ENCODE data around the gene IL17RD. TPM values are rescaled to one million over a fixed set of nuclear protein-coding genes. Genes with fewer than 3 reads are reported as not detected.

IL17RD gene
- total and polyA plus RNA-seq, 8 donors: 0.25 to 10.1 (median 1.3) TPM; not detected in 1

GRCh38 chr3:57043518-57043917, 121.6 kb downstream of the IL17RD start:
- no peaks in the 10 kb centered on the region for H3K36me3 ChIP-seq
- H3K27ac ChIP-seq: no peak overlapping the region
- no peaks in the 10 kb centered on the region for H3K9me3 ChIP-seq
- TF ChIP-seq POLR2A (IDR thresholded peaks at IDR 0.05): no peak
- TF ChIP-seq EP300 (IDR thresholded peaks at IDR 0.05): no peak
- no peak for TF ChIP-seq POLR2AphosphoS5 (IDR thresholded peaks at IDR 0.05)
- no peaks in the 10 kb centered on the region for H3K27me3 ChIP-seq
- H3K4me1 ChIP-seq: peaks cover 0 to 32% (median 16%) of the 10 kb centered on the region in 4 donors
- no peak for DNase-seq
- WGBS, 5 donors: 0 to 100% (median 0%) methylated on average over 1 of the region's 1 CpG
- no peak overlapping the region for H3K4me3 ChIP-seq
- intact Hi-C loops (cut with DNase I; ENCODE audit: low total_unique reads): no loop called here

DNA sequence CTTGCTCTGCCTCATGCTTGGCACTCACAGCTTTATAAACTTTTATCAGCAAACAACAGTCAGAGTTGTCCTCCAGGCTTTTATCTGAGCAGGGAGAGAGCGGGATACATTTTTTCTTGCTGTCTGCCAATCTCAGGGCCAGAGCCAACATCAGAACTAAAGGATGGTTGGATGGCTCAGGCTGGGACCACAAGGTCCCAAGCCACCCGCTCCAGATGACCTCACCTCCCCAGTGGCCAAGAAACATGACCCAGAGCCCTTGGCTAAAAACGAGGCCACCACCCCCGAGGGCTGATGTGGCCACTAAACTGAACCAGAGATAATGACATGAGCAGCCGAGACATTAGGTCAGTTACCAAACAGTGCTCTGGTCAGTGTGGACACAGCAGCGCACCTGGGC, 123.5 kb downstream of the IL17RD start:
- no peaks in the 10 kb centered on the region for H3K27me3 ChIP-seq
- intact Hi-C loops (cut with DNase I; ENCODE audit: low total_unique reads): no loop called here
- H3K4me3 ChIP-seq: no peak overlapping the region
- no peak overlapping the region for H3K27ac ChIP-seq
- H3K4me1 ChIP-seq: peaks cover 0 to 20% (median 7%) of the 10 kb centered on the region in 4 donors
- DNase-seq: no peak
- no peaks in the 10 kb centered on the region for H3K9me3 ChIP-seq
- no peak for TF ChIP-seq EP300 (IDR thresholded peaks at IDR 0.05)
- no peak for TF ChIP-seq POLR2AphosphoS5 (IDR thresholded peaks at IDR 0.05)
- TF ChIP-seq CTCF (IDR thresholded peaks at IDR 0.05): no peak
- TF ChIP-seq POLR2A (IDR thresholded peaks at IDR 0.05): no peak
- WGBS, 5 donors: 45 to 65% (median 58%) methylated on average over 5 to 6 of the region's 6 CpGs
- H3K36me3 ChIP-seq: no peaks in the 10 kb centered on the region

Other genes with a start within 250 kb of the IL17RD start
- gene SPATA12, start 104.7 kb downstream of the IL17RD start, total RNA-seq: not detected
- under 1 TPM in 2 of 3 donors, not detected in 1; 0.05 to 0.31 TPM for gene SPATA12, start 104.7 kb downstream of the IL17RD start, polyA plus RNA-seq
- gene HESX1, start 34.6 kb upstream of the IL17RD start, total RNA-seq: 10 to 100 TPM in 1 of 5 donors, not detected in 4; 23.9 TPM
- 1 to 10 TPM in 2 of 3 donors, under 1 TPM in 1; 1.00 to 2.7 (median 1.8) TPM for gene HESX1, start 34.6 kb upstream of the IL17RD start, polyA plus RNA-seq
- gene APPL1, start 62.4 kb upstream of the IL17RD start, total RNA-seq: 10 to 100 TPM in 4 of 5 donors, 1 to 10 TPM in 1; 7.5 to 84.3 (median 33.9) TPM
- gene APPL1, start 62.4 kb upstream of the IL17RD start, polyA plus RNA-seq: 10 to 100 TPM; 11.3 to 17.9 (median 14.4) TPM
- gene ASB14, start 127.3 kb upstream of the IL17RD start, total RNA-seq: under 1 TPM in 1 of 5 donors, not detected in 4; 0.29 TPM
- not detected for gene ASB14, start 127.3 kb upstream of the IL17RD start, polyA plus RNA-seq